Uterus (tissue), 4 donors: Measurements from ENCODE around the gene COG6. TPM values are rescaled to one million over a fixed set of nuclear protein-coding genes. Genes with fewer than 3 reads are reported as not detected.
A peak's percentile ranks its signal among the peaks of the same experiment; 100 is the strongest.

Experiments
- DNase-seq, 2 donors: peaks; one replicate each; pipeline ENCODE4 v3.0.0-alpha.2; 2019 to 2020
- H3K27ac ChIP-seq, 2 donors: fragments of 200-600 bp; sonication (generic); 1 replicate in 1 of 2; 2 replicates in 1 of 2; pipeline ENCODE4 v1.5.1; 2016 to 2018
- H3K27me3 ChIP-seq, 2 donors: fragments of 200-600 bp; sonication (generic); one replicate each; pipeline ENCODE4 v1.5.1; 2018 to 2019; ENCODE audit warnings: control low read depth in 1 of 2
- H3K36me3 ChIP-seq, 2 donors: fragments of 200-600 bp; sonication (generic); one replicate each; pipeline ENCODE4 v1.5.1; 2019; ENCODE audit warnings: control low read depth in 1 of 2
- H3K4me1 ChIP-seq, 2 donors: fragments of 200-600 bp; sonication (generic); one replicate each; pipeline ENCODE4 v1.5.1; 2018 to 2019; ENCODE audit warnings: control low read depth in 1 of 2
- H3K4me3 ChIP-seq, 2 donors: fragments of 200-600 bp; sonication (generic); 1 replicate in 1 of 2; 2 replicates in 1 of 2; pipeline ENCODE4 v1.5.1; 2018 to 2019; ENCODE audit warnings: mild to moderate bottlenecking in 1 of 2
- H3K9me3 ChIP-seq, 2 donors: fragments of 200-600 bp; sonication (generic); one replicate each; pipeline ENCODE4 v1.5.1; 2019; ENCODE audit warnings: control low read depth in 1 of 2
- POLR2A ChIP-seq, 2 donors: fragments of 450-650 bp; IDR thresholded peaks; one replicate each; pipeline ENCODE4 v1.6.1; 2016; ENCODE audit warnings: antibody characterized with exemption in 2 of 2, mild to moderate bottlenecking in 1 of 2, moderate library complexity in 1 of 2
- intact Hi-C: fragments of 100-400 bp; cut with DNase I; formaldehyde crosslinking; loops from one replicate; pipeline ENCODE4 v1.15.1; 2023; ENCODE audit warnings: low total_unique reads
- total RNA-seq, 4 donors: library from RNA; depleted of rRNA in 3 of 4; stranded (reverse); fragments of >200 nt in 3 of 4; gene quantifications; one replicate each; pipeline versions ENCODE4 v1.1.0 to v1.2.4, GENCODE V29; 2014 to 2023
- TF ChIP-seq, protein P1 (sequence below), 4 experiments: fragments of 200-600 bp in 2 of 4; fragments of 450-650 bp in 2 of 4; sonication (generic) in 2 of 4; IDR thresholded peaks; one replicate each; pipeline ENCODE4 v1.5.1; 2016 to 2019; ENCODE audit warnings: antibody characterized with exemption in 4 of 4, mild to moderate bottlenecking in 2 of 4, moderate library complexity in 1 of 4
- donor health status: DM: yes; HTN: yes; CAD: no.

The COG6 gene
- total RNA-seq, 4 donors from 2014 or later, result 17.1 to 83.2 (median 52.2) TPM

- TF ChIP-seq, protein P1, sequence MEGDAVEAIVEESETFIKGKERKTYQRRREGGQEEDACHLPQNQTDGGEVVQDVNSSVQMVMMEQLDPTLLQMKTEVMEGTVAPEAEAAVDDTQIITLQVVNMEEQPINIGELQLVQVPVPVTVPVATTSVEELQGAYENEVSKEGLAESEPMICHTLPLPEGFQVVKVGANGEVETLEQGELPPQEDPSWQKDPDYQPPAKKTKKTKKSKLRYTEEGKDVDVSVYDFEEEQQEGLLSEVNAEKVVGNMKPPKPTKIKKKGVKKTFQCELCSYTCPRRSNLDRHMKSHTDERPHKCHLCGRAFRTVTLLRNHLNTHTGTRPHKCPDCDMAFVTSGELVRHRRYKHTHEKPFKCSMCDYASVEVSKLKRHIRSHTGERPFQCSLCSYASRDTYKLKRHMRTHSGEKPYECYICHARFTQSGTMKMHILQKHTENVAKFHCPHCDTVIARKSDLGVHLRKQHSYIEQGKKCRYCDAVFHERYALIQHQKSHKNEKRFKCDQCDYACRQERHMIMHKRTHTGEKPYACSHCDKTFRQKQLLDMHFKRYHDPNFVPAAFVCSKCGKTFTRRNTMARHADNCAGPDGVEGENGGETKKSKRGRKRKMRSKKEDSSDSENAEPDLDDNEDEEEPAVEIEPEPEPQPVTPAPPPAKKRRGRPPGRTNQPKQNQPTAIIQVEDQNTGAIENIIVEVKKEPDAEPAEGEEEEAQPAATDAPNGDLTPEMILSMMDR (IDR thresholded peaks at IDR 0.05), result no peak
- no peak for TF ChIP-seq POLR2A (IDR thresholded peaks at IDR 0.05)
- H3K9me3 ChIP-seq, result no peaks in the 10 kb centered on the region
- H3K27me3 ChIP-seq, result no peaks in the 10 kb centered on the region
- no peak overlapping the region for H3K4me3 ChIP-seq
- H3K27ac ChIP-seq, result no peak overlapping the region
- H3K36me3 ChIP-seq, result no peaks in the 10 kb centered on the region
- no peak for DNase-seq
- peaks cover 0 to 7% of the 10 kb centered on the region in 2 donors for H3K4me1 ChIP-seq
- intact Hi-C loops, result no loop called here
These were observed 115.0 kb downstream of the COG6 start for GRCh38 chr13:39770221-39771090.

GRCh38 chr13:39773833-39774232, 118.4 kb downstream of the COG6 start:
- intact Hi-C loops, result no loop called here
- H3K9me3 ChIP-seq, result no peaks in the 10 kb centered on the region
- no peak overlapping the region for H3K4me3 ChIP-seq
- TF ChIP-seq, protein P1 (IDR thresholded peaks at IDR 0.05), result no peak
- no peak for TF ChIP-seq POLR2A (IDR thresholded peaks at IDR 0.05)
- H3K27ac ChIP-seq, result no peak overlapping the region
- no peaks in the 10 kb centered on the region for H3K27me3 ChIP-seq
- DNase-seq, result no peak
- H3K36me3 ChIP-seq, result no peaks in the 10 kb centered on the region
- H3K4me1 ChIP-seq, result peaks cover 0 to 4% of the 10 kb centered on the region in 2 donors

DNA sequence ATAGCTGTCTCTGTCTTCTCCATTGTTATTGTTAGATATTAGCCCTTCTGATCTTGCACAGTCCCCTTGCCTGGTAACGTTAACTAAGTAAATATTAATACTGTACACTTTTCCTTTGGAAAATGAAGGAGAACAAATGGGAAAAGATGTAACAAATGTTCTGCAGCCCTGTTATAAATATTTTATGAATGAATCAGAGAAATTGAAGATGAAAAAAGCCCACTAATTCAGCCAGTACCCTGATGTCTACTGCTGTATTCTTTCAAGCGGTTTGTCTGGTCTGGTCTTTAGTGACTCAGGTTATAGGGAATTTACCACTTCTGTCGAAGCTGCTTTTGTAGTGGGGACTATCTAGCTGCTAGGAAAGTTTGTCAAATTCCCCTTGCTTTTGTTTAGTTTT, 121.0 kb downstream of the COG6 start:
- TF ChIP-seq, protein P1 (IDR thresholded peaks at IDR 0.05), result no peak
- no peak for TF ChIP-seq POLR2A (IDR thresholded peaks at IDR 0.05)
- intact Hi-C loops, result no loop called here
- Histone ChIP-seq H3K36me3 (no peaks in the 10 kb centered on the region), H3K27ac (peak overlapping the region in 1 of 2 donors; percentile 4), H3K4me3 (no peak overlapping the region), H3K9me3 (no peaks in the 10 kb centered on the region), H3K27me3 (no peaks in the 10 kb centered on the region), H3K4me1 (peaks cover 0 to 4% of the 10 kb centered on the region in 2 donors)
- no peak for DNase-seq

- no peak for DNase-seq
- no peak overlapping the region for H3K27ac ChIP-seq
- intact Hi-C loops, result no loop called here
These were observed 121.6 kb downstream of the COG6 start for GRCh38 chr13:39777021-39777420.

More at GRCh38 chr13:39777021-39777420, 121.6 kb downstream of the COG6 start:
- H3K4me3 ChIP-seq, result no peak overlapping the region
- TF ChIP-seq, protein P1 (IDR thresholded peaks at IDR 0.05), result no peak
- no peak for TF ChIP-seq POLR2A (IDR thresholded peaks at IDR 0.05)
- H3K9me3 ChIP-seq, result no peaks in the 10 kb centered on the region
- no peaks in the 10 kb centered on the region for H3K36me3 ChIP-seq
- H3K27me3 ChIP-seq, result no peaks in the 10 kb centered on the region
- peaks cover 0 to 4% of the 10 kb centered on the region in 2 donors for H3K4me1 ChIP-seq
